GM23338 (cell line): ENCODE results near the gene ASB16.

Experiments
- CREB1 ChIP-seq: fragments of 250-450 bp; sonication (Bioruptor Pico); IDR thresholded peaks from 2 replicates; pipeline ENCODE4 v1.5.0; 2020; ENCODE audit warnings: low read depth, mild to moderate bottlenecking, moderate library complexity
- EZH2 ChIP-seq: fragments of 200-600 bp; sonication (generic); IDR thresholded peaks from one replicate; pipeline ENCODE4 v1.8.0; 2017; ENCODE audit warnings: antibody characterized with exemption, mild to moderate bottlenecking, low read depth; ENCODE audit not compliant: unreplicated experiment
- EZH2phosphoT487 ChIP-seq: fragments of 200-600 bp; sonication (generic); IDR thresholded peaks from one replicate; pipeline ENCODE4 v1.8.1; 2018; ENCODE audit warnings: antibody characterized with exemption; ENCODE audit not compliant: unreplicated experiment
- JUNB ChIP-seq: IDR thresholded peaks from one replicate; pipeline ENCODE4 v1.6.1; 2016; ENCODE audit warnings: antibody characterized with exemption; ENCODE audit not compliant: unreplicated experiment
- NANOG ChIP-seq: IDR thresholded peaks from 2 replicates; pipeline ENCODE4 v1.6.1; 2016; ENCODE audit warnings: antibody characterized with exemption, borderline replicate concordance
- POLR2AphosphoS5 ChIP-seq: IDR thresholded peaks from 2 replicates; pipeline ENCODE4 v1.6.1; 2016; ENCODE audit warnings: antibody characterized with exemption, low read depth
- STAT1 ChIP-seq: IDR thresholded peaks from one replicate; pipeline ENCODE4 v1.6.1; 2016; ENCODE audit warnings: antibody characterized with exemption; ENCODE audit not compliant: unreplicated experiment
- ZNF331 ChIP-seq: fragments of 250-450 bp; sonication (Bioruptor Pico); IDR thresholded peaks from 2 replicates; pipeline ENCODE4 v1.5.0; 2020; ENCODE audit warnings: low read depth, mild to moderate bottlenecking, moderate library complexity
- TF ChIP-seq, protein P1 (sequence below), 2 experiments: fragments of 200-600 bp in 1 of 2; sonication (generic) in 1 of 2; conservative IDR thresholded peaks; 2 replicates each; pipeline versions ENCODE4 v1.5.1 to v1.6.1; 2016 to 2017; ENCODE audit warnings: antibody characterized with exemption in 2 of 2, low read depth in 2 of 2, mild to moderate bottlenecking in 2 of 2, moderate library complexity in 1 of 2
- TF ChIP-seq, protein P2 (sequence below): IDR thresholded peaks from one replicate; pipeline ENCODE4 v1.6.1; 2018; ENCODE audit warnings: antibody characterized with exemption; ENCODE audit not compliant: unreplicated experiment
- TF ChIP-seq, protein P3 (sequence below): fragments of 250-450 bp; sonication (Bioruptor Pico); IDR thresholded peaks from 2 replicates; pipeline ENCODE4 v1.5.0; 2020; ENCODE audit warnings: mild to moderate bottlenecking, moderate library complexity
- TF ChIP-seq, protein P4 (sequence below): IDR thresholded peaks from 2 replicates; pipeline ENCODE4 v1.6.1; 2016; ENCODE audit warnings: antibody characterized with exemption

DNA sequence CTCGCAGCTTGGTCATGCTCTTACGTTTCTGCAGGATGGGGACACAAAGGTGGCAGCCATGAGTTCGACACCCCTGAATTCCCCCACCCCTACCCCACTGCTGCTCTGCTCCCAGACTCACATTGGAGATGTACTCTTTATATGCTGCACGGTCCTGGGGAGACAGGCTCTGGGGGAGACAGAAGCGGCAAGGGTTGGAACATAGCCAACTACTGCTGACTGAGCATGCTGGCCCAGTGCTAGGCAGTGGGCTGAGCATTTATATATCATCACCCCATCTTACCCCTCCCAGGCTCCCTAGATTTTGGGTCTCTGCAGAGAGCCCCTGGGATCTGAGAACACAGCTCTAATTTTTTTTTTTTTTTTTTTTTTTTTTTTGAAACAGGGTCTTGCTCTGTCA, 37.2 kb downstream of the ASB16 start:
- TF ChIP-seq, protein P1, sequence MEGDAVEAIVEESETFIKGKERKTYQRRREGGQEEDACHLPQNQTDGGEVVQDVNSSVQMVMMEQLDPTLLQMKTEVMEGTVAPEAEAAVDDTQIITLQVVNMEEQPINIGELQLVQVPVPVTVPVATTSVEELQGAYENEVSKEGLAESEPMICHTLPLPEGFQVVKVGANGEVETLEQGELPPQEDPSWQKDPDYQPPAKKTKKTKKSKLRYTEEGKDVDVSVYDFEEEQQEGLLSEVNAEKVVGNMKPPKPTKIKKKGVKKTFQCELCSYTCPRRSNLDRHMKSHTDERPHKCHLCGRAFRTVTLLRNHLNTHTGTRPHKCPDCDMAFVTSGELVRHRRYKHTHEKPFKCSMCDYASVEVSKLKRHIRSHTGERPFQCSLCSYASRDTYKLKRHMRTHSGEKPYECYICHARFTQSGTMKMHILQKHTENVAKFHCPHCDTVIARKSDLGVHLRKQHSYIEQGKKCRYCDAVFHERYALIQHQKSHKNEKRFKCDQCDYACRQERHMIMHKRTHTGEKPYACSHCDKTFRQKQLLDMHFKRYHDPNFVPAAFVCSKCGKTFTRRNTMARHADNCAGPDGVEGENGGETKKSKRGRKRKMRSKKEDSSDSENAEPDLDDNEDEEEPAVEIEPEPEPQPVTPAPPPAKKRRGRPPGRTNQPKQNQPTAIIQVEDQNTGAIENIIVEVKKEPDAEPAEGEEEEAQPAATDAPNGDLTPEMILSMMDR (conservative IDR thresholded peaks at IDR 0.05; ENCODE audit: low read depth in 2 of 2), result no peak
- no peak for TF ChIP-seq EZH2
- TF ChIP-seq STAT1, result no peak
- TF ChIP-seq, protein P2, sequence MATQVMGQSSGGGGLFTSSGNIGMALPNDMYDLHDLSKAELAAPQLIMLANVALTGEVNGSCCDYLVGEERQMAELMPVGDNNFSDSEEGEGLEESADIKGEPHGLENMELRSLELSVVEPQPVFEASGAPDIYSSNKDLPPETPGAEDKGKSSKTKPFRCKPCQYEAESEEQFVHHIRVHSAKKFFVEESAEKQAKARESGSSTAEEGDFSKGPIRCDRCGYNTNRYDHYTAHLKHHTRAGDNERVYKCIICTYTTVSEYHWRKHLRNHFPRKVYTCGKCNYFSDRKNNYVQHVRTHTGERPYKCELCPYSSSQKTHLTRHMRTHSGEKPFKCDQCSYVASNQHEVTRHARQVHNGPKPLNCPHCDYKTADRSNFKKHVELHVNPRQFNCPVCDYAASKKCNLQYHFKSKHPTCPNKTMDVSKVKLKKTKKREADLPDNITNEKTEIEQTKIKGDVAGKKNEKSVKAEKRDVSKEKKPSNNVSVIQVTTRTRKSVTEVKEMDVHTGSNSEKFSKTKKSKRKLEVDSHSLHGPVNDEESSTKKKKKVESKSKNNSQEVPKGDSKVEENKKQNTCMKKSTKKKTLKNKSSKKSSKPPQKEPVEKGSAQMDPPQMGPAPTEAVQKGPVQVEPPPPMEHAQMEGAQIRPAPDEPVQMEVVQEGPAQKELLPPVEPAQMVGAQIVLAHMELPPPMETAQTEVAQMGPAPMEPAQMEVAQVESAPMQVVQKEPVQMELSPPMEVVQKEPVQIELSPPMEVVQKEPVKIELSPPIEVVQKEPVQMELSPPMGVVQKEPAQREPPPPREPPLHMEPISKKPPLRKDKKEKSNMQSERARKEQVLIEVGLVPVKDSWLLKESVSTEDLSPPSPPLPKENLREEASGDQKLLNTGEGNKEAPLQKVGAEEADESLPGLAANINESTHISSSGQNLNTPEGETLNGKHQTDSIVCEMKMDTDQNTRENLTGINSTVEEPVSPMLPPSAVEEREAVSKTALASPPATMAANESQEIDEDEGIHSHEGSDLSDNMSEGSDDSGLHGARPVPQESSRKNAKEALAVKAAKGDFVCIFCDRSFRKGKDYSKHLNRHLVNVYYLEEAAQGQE, result no peak
- no peak for TF ChIP-seq POLR2AphosphoS5
- TF ChIP-seq EZH2phosphoT487, result no peak
- TF ChIP-seq ZNF331 (CRISPR knock-in tag), result no peak
- TF ChIP-seq, protein P3, sequence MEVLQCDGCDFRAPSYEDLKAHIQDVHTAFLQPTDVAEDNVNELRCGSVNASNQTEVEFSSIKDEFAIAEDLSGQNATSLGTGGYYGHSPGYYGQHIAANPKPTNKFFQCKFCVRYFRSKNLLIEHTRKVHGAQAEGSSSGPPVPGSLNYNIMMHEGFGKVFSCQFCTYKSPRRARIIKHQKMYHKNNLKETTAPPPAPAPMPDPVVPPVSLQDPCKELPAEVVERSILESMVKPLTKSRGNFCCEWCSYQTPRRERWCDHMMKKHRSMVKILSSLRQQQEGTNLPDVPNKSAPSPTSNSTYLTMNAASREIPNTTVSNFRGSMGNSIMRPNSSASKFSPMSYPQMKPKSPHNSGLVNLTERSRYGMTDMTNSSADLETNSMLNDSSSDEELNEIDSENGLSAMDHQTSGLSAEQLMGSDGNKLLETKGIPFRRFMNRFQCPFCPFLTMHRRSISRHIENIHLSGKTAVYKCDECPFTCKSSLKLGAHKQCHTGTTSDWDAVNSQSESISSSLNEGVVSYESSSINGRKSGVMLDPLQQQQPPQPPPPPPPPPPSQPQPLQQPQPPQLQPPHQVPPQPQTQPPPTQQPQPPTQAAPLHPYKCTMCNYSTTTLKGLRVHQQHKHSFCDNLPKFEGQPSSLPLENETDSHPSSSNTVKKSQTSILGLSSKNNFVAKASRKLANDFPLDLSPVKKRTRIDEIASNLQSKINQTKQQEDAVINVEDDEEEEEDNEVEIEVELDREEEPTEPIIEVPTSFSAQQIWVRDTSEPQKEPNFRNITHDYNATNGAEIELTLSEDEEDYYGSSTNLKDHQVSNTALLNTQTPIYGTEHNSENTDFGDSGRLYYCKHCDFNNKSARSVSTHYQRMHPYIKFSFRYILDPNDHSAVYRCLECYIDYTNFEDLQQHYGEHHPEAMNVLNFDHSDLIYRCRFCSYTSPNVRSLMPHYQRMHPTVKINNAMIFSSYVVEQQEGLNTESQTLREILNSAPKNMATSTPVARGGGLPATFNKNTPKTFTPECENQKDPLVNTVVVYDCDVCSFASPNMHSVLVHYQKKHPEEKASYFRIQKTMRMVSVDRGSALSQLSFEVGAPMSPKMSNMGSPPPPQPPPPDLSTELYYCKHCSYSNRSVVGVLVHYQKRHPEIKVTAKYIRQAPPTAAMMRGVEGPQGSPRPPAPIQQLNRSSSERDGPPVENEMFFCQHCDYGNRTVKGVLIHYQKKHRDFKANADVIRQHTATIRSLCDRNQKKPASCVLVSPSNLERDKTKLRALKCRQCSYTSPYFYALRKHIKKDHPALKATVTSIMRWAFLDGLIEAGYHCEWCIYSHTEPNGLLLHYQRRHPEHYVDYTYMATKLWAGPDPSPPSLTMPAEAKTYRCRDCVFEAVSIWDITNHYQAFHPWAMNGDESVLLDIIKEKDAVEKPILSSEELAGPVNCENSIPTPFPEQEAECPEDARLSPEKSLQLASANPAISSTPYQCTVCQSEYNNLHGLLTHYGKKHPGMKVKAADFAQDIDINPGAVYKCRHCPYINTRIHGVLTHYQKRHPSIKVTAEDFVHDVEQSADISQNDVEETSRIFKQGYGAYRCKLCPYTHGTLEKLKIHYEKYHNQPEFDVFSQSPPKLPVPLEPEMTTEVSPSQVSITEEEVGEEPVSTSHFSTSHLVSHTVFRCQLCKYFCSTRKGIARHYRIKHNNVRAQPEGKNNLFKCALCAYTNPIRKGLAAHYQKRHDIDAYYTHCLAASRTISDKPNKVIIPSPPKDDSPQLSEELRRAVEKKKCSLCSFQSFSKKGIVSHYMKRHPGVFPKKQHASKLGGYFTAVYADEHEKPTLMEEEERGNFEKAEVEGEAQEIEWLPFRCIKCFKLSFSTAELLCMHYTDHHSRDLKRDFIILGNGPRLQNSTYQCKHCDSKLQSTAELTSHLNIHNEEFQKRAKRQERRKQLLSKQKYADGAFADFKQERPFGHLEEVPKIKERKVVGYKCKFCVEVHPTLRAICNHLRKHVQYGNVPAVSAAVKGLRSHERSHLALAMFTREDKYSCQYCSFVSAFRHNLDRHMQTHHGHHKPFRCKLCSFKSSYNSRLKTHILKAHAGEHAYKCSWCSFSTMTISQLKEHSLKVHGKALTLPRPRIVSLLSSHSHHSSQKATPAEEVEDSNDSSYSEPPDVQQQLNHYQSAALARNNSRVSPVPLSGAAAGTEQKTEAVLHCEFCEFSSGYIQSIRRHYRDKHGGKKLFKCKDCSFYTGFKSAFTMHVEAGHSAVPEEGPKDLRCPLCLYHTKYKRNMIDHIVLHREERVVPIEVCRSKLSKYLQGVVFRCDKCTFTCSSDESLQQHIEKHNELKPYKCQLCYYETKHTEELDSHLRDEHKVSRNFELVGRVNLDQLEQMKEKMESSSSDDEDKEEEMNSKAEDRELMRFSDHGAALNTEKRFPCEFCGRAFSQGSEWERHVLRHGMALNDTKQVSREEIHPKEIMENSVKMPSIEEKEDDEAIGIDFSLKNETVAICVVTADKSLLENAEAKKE (CRISPR knock-in tag), result no peak
- TF ChIP-seq, protein P4, sequence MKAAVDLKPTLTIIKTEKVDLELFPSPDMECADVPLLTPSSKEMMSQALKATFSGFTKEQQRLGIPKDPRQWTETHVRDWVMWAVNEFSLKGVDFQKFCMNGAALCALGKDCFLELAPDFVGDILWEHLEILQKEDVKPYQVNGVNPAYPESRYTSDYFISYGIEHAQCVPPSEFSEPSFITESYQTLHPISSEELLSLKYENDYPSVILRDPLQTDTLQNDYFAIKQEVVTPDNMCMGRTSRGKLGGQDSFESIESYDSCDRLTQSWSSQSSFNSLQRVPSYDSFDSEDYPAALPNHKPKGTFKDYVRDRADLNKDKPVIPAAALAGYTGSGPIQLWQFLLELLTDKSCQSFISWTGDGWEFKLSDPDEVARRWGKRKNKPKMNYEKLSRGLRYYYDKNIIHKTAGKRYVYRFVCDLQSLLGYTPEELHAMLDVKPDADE, result no peak
- no peak for TF ChIP-seq NANOG
- no peak for TF ChIP-seq CREB1 (CRISPR knock-in tag)
- no peak for TF ChIP-seq JUNB
